ACHN (cell line): ENCODE data around the gene CD300LD.
"Not testable (repeated sequence)": the region's sequence is repeated elsewhere in the genome, so short reads cannot be mapped to it uniquely, and the experiment has no call there.

Experiments used
- DNase-seq: peaks from one replicate; pipeline ENCODE4 v3.0.0-alpha.2; 2015
- in situ Hi-C: cut with HindIII; loops from 2 replicates; pipeline ENCODE4 v1.10.0; 2017; ENCODE audit warnings: low sequenced_read_pairs, low pct_ligation_motif_present, low pct_unique_long_range_greater_than_20kb

CD300LD gene

GRCh38 chr17:74582633-74583032 lies 9.4 kb downstream of the CD300LD start:
- DNase-seq: no peak
- in situ Hi-C loops: no loop called here

DNA sequence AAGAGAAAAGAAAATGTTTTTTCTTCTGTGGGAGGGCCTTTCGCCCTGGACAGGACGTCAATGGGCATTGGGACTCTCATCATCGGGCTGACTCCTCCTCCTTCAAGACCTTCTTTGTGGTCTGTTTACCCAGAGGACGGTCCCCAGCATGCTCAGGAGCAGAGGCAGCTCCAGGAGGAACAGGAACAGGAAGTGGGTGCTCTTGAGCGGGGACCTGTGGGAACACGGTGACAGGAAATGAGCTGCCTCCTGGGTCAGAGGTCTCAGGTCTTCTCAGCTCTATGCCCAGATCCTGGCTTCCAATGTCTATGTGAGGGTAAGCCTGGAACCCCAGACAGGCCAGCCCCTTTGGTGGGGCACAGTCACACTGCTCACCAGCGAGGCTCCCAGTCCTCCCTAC lies 12.2 kb downstream of the CD300LD start:
- no peak for DNase-seq
- in situ Hi-C loops: no loop called here

DNA sequence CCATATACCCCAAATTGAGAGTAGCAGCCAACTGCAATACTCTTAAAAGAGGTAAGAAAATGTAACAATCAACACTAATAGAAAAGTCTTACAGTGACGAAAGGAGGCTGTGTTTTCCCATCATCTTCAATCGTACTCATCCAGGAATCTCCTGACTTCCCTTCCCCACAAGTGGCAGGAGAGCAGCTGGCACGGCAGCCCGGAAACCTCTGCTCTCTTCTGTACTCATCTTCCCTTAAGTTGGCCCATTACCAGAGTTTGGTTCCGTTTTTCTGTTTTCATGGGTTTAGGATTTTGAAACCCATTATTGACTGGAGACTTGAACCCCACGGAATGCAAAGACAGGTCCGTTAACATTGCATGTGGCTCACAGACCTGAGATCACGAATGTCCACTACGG lies 13.1 kb downstream of the CD300LD start:
- in situ Hi-C loops: no loop called here
- no peak for DNase-seq

DNA sequence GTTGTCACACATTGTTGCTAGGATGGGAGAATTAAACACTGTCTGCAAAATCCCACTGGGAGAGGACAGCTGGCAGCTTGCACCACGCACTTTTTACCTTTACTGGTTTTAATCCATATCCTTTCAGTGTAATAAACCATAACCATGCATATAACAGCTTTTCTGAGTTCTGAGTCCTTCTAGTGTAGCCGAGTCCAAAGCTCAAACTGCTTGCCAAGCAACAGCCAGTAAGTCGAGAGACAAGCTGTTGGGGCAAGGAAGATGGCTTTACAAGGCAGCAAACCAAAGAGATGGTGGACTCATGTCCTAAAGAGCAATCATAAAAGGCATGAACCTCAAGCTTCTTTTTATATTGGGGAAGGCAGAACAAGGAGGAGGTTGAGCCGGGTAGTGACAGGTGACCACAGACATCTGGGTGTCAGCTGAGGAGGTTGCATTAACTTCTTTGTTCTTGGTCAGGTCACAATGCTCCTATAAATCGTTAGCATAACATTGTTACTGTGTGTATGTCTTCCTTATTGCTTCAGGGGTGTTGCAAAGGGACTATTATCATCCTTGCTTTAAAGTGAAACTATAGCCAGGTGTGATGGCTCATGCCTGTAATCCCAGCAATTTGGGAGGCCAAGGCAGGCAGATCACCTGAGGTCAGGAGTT lies 17.5 kb downstream of the CD300LD start:
- in situ Hi-C loops: no loop called here
- DNase-seq: no peak

DNA sequence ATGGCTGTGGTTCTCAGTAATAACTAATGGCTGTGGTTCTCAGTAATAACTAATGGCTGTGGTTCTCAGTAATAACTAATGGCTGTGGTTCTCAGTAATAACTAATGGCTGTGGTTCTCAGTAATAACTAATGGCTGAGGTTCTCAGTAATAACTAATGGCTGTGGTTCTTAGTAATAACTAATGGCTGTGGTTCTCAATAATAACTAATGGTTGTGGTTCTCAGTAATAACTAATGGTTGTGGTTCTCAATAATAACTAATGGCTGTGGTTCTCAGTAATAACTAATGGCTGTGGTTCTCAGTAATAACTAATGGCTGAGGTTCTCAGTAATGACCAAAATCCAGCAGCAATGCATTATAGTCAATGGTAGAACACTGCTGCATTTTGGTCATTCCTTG lies 18.4 kb downstream of the CD300LD start:
- DNase-seq, in situ Hi-C loops: not testable (repeated sequence)

DNA sequence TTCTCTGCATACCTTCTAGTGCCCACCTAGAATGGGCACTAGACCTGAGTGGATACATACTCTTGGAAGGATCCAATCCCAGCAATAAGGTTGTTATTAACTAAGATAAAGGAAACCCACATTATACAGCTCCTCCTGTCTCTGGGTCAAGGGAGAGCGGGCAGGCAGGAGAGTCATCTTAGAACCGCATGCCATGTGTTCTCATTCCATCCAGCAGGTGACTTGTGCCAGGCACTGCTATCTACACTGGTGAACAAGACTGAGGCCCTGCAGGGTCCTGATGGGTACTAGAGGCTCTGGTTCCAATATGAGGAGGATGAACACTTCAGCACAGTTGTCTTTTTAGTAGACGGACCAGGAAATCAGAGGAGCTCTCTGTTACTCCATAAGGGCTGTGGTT lies 18.9 kb downstream of the CD300LD start:
- DNase-seq: no peak
- in situ Hi-C loops: no loop called here

DNA sequence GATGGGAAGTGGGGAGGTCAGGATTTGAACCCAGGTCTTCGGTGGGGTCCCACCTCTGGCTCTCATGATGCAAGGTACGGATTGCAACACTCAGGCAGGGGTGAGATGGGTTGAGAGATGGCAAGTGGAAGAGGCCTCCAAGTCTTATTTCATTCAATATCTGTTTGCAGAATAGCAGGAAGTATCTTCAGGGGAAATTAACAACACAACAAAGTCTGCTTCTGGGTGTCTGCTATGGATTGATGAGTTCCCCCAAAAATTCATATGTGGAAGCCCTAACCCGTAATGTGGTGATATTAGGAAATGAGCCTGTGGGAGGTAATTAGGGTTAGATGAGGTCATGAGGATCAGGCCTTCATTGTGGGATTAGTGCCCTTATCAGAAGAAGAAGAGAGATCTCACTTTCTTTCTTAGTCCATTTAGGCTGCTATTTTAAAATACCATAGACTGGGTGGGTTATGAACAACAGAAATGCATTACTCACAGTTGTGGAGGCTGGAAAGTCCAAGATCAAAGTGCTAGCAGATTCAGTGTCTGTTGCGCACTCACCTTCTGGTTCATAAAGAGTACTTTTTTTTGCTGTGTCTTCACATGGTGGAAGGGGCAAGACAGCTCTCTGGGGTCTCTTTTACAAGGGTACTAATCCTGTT lies 20.3 kb downstream of the CD300LD start:
- DNase-seq: no peak
- in situ Hi-C loops: no loop called here

- DNase-seq: peak; percentile 100
- in situ Hi-C loops: no loop called here
These were observed 22.8 kb downstream of the CD300LD start for GRCh38 chr17:74569020-74570003.

GRCh38 chr17:74568106-74568873 lies 23.8 kb downstream of the CD300LD start:
- no peak for DNase-seq
- in situ Hi-C loops: no loop called here

DNA sequence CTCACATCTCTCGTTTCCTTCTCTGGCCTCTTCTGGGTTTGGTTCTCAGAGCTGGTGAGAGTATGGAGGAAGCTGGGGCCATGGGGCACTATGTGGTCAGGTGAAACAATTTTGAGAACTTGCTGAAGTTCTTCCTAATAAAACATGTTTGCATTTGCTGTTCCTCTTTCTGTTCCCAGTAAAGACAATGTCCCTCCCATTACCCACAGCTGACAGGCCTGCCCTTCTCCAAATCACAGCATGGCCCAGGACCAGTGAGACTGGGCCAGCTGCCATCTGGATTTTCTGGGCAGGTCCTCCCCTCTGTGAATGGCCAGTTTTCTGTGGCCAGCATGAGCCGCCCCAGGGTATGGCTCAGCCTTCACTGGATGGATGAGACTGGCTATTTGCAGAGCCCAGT lies 24.7 kb downstream of the CD300LD start, which contains the start of gene CD300H:
Gene CD300H (minus strand): TSS at position 113 of the 400 bp plus-strand sequence.
- no peak for DNase-seq
- in situ Hi-C loops: no loop called here

- DNase-seq: peak; percentile 61
- in situ Hi-C loops: no loop called here
These were observed 25.8 kb downstream of the CD300LD start for GRCh38 chr17:74566132-74566753.

DNA sequence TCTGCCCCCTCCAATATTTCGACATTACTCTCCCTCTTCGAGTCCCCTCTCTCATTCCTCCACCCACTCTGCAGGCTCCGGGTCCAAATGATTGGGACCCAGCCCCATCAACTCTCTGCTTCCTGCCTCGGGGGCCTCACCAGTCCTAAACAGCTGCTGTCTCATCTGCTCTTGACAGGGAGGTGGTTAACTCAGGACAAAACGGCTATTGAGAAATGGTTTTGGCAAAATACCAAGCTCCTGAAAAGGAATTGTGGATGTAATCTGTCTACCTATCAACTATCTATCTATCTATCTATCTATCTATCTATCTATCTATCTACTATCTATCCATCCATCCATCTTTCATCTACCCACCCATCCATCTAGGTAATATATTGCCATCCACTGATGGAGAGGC lies 27.0 kb downstream of the CD300LD start:
- in situ Hi-C loops: no loop called here
- no peak for DNase-seq

- in situ Hi-C loops: no loop called here
- no peak for DNase-seq
These were observed 28.7 kb downstream of the CD300LD start for GRCh38 chr17:74563358-74563757.

DNA sequence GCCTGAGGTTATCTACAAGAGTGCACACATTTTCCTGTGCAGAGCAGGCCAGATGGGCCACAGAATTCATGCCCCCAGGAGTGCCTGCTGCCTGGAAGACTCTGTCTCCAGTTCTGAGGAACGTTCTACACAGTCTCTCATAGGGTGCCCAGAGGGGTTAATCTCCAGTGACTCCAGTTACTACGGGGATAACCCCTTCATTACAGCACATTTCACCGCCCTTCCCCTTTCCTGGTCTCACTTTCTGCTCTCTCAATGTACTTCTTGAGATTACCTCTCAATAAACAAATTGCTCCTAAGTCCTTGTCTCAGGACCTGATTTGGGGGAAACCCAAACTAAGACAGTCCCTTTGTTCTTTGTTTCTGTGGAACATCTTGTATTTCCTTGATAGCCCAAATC lies 30.5 kb downstream of the CD300LD start:
- in situ Hi-C loops: no loop called here

GRCh38 chr17:74558882-74559519 lies 33.1 kb downstream of the CD300LD start:
- DNase-seq: no peak
- in situ Hi-C loops: no loop called here

More for the DNA sequence above, 30.5 kb downstream of the CD300LD start:
- DNase-seq: no peak

DNA sequence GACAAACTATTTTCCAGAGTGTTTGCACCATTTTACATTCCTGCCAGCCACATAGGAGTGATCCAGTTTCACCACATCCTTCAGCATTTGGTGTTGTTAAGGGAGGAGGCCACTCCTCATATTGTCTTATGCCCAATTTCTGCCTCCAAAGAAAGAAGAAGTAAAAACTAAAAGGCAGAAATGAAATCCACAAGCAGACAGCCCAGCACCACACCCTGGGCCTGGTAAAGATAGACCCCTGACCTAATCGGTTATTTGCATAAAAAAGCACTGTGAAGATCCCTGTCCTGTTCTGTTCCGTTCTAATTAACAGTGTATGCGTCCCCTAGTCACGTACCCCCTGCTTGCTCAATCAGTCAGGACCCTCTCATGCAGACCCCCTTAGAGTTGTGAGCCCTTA lies 33.7 kb downstream of the CD300LD start:
- in situ Hi-C loops, DNase-seq: not testable (repeated sequence)

DNA sequence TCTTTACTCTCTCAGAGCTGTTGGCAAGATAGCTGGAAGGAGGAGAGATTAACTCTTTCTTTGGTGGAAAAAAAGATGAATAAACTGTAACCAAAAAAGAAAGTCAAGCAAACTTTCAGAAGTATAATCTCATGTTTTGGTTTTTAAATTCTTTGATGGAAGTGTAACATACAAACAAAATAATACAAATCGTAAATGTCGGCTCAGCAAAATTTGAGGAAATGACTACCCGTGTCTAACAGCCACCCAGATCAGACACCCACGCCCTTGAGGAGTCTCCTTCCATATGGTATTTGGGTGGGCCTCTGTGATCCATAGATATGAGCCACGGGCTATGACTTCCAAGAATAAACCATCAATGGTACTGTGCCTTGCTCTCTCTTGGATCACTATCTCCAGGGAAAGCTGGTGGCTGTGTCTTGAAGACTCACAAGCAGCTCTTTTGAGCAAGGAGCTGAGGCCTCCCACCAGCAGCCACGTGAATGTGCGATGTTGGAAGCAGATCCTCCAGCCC lies 36.6 kb downstream of the CD300LD start:
- DNase-seq: no peak
- in situ Hi-C loops: no loop called here
